Measurements from ENCODE around the gene CREG2.
"Not testable (repeated sequence)": the region's sequence is repeated elsewhere in the genome, so short reads cannot be mapped to it uniquely, and the experiment has no call there.

The CREG2 gene

GRCh38 chr2:101356521-101356920 lies 30.8 kb downstream of the CREG2 start:
- H3K4me3 ChIP-seq (ENCODE audit: low read length): no peak overlapping the region
- peak; percentile 45 for DNase-seq (ENCODE audit: low read depth)
- no peak for TF ChIP-seq CTCF (conservative IDR thresholded peaks at IDR 0.05; ENCODE audit: low read length)

GRCh38 chr2:101356055-101356454 lies 31.2 kb downstream of the CREG2 start:
- DNase-seq (ENCODE audit: low read depth): no peak
- H3K4me3 ChIP-seq (ENCODE audit: low read length): no peak overlapping the region
- no peak for TF ChIP-seq CTCF (conservative IDR thresholded peaks at IDR 0.05; ENCODE audit: low read length)

GRCh38 chr2:101355401-101356054 lies 31.8 kb downstream of the CREG2 start:
- DNase-seq (ENCODE audit: low read depth): no peak
- TF ChIP-seq CTCF (conservative IDR thresholded peaks at IDR 0.05; ENCODE audit: low read length): no peak
- H3K4me3 ChIP-seq (ENCODE audit: low read length): no peak overlapping the region

- no peak for DNase-seq (ENCODE audit: low read depth)
- TF ChIP-seq CTCF (conservative IDR thresholded peaks at IDR 0.05; ENCODE audit: low read length): no peak
- H3K4me3 ChIP-seq (ENCODE audit: low read length): no peak overlapping the region
These were observed 32.6 kb downstream of the CREG2 start for GRCh38 chr2:101354420-101355311.

- not testable (repeated sequence) for DNase-seq (ENCODE audit: low read depth); H3K4me3 ChIP-seq (ENCODE audit: low read length)
These were observed 34.7 kb downstream of the CREG2 start for GRCh38 chr2:101352631-101353030.

GRCh38 chr2:101351207-101351606 lies 36.1 kb downstream of the CREG2 start:
- no peak overlapping the region for H3K4me3 ChIP-seq (ENCODE audit: low read length)
- DNase-seq (ENCODE audit: low read depth): no peak
- TF ChIP-seq CTCF (conservative IDR thresholded peaks at IDR 0.05; ENCODE audit: low read length): no peak

- DNase-seq (ENCODE audit: low read depth): peak; percentile 29
- peak; percentile 47 for TF ChIP-seq CTCF (conservative IDR thresholded peaks at IDR 0.05; ENCODE audit: low read length)
- no peak overlapping the region for H3K4me3 ChIP-seq (ENCODE audit: low read length)
These were observed 37.2 kb downstream of the CREG2 start for GRCh38 chr2:101349893-101350662.
